ENCODE data around the gene AHI1. TPM values are rescaled to one million over a fixed set of nuclear protein-coding genes. Genes with fewer than 3 reads are reported as not detected.

The AHI1 gene
- total RNA-seq, 1 donor from 2014 or later: 21.0 TPM

DNA sequence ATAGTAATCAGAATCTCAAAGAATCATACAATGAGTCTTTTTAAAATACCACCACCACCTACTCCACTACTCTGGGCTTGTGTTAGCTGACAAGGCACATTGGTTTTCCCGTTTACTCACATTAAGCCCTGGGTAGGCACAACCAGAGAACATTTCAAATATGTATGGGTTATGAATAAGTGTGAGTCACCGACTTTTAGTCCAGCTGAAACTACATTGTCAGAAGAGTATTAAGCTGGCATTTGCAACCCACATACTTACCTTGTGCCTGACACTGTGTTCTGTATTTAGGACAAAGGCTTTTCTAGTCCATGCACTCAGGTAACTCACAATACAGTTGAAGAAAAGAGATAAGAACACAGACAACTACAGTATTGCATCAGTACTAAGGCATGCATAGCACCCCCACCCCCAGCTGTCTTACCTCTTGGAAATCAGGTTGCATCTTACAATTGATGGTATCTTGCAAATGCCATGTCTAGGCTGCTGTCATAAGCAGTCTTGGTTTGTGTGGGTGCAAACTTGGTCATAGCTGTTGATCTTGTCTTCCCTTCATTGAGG is 40.3 kb upstream of the AHI1 start:
- peaks cover 27% of the 10 kb centered on the region for H3K27me3 Mint-ChIP-seq
- CTCF ChIA-PET: interaction anchor here (1.1 to 4.5 kb wide), 3 partner anchors 88 to 689 kb away, joined by 3 to 51 read pairs (median 43); no protein-coding TSS in a partner anchor
- H3K4me1 Mint-ChIP-seq: peaks cover 2% of the 10 kb centered on the region
- H3K9me3 Mint-ChIP-seq: peaks cover 1% of the 10 kb centered on the region
- POLR2A ChIA-PET: no interaction called here
- no peak overlapping the region for H3K4me3 Mint-ChIP-seq
- ATAC-seq (ENCODE audit: low read depth) (no peak), DNase-seq (no peak)
- TF ChIP-seq, protein P1, sequence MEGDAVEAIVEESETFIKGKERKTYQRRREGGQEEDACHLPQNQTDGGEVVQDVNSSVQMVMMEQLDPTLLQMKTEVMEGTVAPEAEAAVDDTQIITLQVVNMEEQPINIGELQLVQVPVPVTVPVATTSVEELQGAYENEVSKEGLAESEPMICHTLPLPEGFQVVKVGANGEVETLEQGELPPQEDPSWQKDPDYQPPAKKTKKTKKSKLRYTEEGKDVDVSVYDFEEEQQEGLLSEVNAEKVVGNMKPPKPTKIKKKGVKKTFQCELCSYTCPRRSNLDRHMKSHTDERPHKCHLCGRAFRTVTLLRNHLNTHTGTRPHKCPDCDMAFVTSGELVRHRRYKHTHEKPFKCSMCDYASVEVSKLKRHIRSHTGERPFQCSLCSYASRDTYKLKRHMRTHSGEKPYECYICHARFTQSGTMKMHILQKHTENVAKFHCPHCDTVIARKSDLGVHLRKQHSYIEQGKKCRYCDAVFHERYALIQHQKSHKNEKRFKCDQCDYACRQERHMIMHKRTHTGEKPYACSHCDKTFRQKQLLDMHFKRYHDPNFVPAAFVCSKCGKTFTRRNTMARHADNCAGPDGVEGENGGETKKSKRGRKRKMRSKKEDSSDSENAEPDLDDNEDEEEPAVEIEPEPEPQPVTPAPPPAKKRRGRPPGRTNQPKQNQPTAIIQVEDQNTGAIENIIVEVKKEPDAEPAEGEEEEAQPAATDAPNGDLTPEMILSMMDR (IDR thresholded peaks at IDR 0.05): no peak
- H3K36me3 Mint-ChIP-seq (ENCODE audit: low read depth): no peaks in the 10 kb centered on the region
- no peak overlapping the region for H3K27ac Mint-ChIP-seq
- intact Hi-C loops (cut with micrococcal nuclease): no loop called here

DNA sequence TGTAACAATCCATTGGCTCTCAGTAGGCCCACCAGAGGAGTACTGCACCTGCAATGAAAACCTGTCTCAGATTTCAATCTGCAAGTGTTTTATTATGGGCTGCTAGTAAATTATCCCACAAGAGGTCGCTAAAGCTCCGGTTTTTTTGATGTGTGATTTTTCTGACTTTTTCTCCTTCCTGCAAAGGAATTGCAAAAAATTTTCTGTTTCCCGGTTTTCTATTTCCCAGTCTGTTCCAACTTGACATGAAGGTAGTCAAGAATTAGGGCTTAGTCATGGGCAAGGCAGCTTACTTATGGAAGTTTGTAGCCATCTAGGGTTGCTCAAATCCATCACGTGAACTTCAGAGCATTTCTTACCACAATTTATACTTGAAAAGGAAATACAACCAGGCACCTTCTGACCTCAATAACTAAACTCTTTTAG is 38.5 kb upstream of the AHI1 start:
- ChIA-PET POLR2A (no interaction called here), CTCF (interaction anchor here (0.7 to 4.5 kb wide), 19 partner anchors 9 to 781 kb away, joined by 3 to 51 read pairs (median 5); no protein-coding TSS in a partner anchor)
- ATAC-seq (ENCODE audit: low read depth) (no peak), DNase-seq (no peak)
- peaks cover 13% of the 10 kb centered on the region for H3K27me3 Mint-ChIP-seq
- TF ChIP-seq, protein P1 (IDR thresholded peaks at IDR 0.05): no peak
- H3K9me3 Mint-ChIP-seq: peaks cover 2% of the 10 kb centered on the region
- H3K4me1 Mint-ChIP-seq: peaks cover 2% of the 10 kb centered on the region
- no peak overlapping the region for H3K4me3 Mint-ChIP-seq
- intact Hi-C loops (cut with micrococcal nuclease): loop anchor here (1.0 kb wide), 5 partner anchors 85 to 781 kb away; no protein-coding TSS in a partner anchor
- no peaks in the 10 kb centered on the region for H3K36me3 Mint-ChIP-seq (ENCODE audit: low read depth)
- no peak overlapping the region for H3K27ac Mint-ChIP-seq

DNA sequence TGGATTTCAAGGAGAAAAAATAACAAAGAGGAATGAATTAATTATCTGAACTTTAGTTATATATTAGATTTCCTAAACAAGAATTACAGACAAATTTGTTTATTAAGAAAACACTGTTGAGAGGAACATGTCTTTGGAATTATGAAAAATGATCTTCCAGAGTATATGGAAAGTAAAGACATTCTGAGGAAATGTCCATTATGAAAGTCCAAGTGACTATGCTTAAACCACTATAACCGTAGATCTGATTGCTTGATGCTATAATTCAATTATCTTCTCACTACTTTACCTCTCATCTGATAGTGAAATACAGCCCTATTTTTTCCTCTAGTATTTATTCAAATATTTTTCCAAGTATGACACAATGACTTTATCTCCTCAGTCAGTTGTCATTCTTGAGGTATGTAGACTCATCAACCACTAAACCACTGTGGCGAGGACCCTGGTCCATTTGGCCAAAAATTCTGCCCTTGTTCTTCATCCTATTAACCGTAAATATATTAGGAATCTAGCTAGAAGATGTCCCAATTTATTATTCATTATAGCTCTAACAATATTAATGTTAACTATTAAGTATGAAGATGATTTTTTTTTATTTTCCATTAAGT is 37.3 kb upstream of the AHI1 start:
- H3K4me3 Mint-ChIP-seq: no peak overlapping the region
- ChIA-PET POLR2A (no interaction called here), CTCF (interaction anchor here (0.5 to 4.5 kb wide), 14 partner anchors 9 to 782 kb away, joined by 3 to 51 read pairs (median 6); no protein-coding TSS in a partner anchor)
- no peaks in the 10 kb centered on the region for H3K36me3 Mint-ChIP-seq (ENCODE audit: low read depth)
- H3K9me3 Mint-ChIP-seq: peaks cover 2% of the 10 kb centered on the region
- H3K27me3 Mint-ChIP-seq: peaks cover 7% of the 10 kb centered on the region
- ATAC-seq (ENCODE audit: low read depth): no peak
- peaks cover 2% of the 10 kb centered on the region for H3K4me1 Mint-ChIP-seq
- no peak overlapping the region for H3K27ac Mint-ChIP-seq
- no peak for DNase-seq
- TF ChIP-seq, protein P1 (IDR thresholded peaks at IDR 0.05): no peak
- intact Hi-C loops (cut with micrococcal nuclease): no loop called here

DNA sequence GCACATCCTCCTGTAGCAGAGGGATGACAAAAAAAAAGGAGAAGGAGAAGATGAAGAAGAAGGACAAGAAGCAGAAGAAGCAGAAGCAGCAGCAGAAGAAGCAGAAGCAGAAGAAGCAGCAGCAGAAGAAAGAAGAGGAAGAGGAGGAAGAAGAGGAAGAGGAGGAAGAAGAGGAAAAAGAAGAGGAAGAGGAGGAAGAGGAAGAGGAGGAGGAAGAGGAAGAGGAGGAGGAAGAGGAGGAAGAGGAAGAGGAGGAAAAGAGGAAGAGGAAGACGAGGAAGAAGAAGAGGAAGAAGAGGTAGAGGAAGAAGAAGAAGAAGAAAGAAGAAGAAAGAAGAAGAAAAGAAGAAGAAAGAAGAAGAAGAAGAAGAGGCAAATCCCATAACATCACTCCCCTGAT is 35.0 kb upstream of the AHI1 start:
- ChIA-PET CTCF (no interaction called here), POLR2A (no interaction called here)
- no peak for ATAC-seq (ENCODE audit: low read depth)
- intact Hi-C loops (cut with micrococcal nuclease): no loop called here
- H3K27me3 Mint-ChIP-seq: no peaks in the 10 kb centered on the region
- H3K4me1 Mint-ChIP-seq: peaks cover 2% of the 10 kb centered on the region
- peaks cover 2% of the 10 kb centered on the region for H3K9me3 Mint-ChIP-seq
- no peak overlapping the region for H3K27ac Mint-ChIP-seq
- TF ChIP-seq, protein P1 (IDR thresholded peaks at IDR 0.05): no peak
- H3K36me3 Mint-ChIP-seq (ENCODE audit: low read depth): no peaks in the 10 kb centered on the region
- no peak overlapping the region for H3K4me3 Mint-ChIP-seq
- no peak for DNase-seq

DNA sequence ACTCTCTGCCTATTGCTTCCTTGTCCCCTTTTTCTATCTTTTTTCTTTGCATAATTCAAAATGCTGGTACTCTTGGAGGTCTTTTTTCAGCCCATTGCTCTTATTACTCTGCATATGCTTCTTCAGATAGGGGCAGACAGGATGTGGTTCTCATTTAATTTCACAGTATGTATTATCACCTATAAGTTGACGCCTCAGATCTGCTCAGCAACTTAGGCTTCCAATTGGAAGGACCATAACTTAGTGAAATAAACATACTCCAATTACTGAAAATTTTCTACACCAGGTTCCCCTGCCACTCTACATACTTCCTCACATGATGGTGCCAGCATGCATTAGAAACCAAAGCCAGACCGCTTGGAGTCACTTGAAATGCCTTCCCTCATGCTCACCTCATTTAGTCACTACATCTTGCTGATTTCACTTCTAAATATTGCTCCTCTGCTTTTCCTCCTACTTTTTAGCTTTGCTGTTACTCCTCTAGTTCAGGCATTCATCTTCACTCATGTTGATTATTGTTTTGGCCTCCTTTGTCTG is 34.5 kb upstream of the AHI1 start:
- ChIA-PET POLR2A (no interaction called here), CTCF (no interaction called here)
- ATAC-seq (ENCODE audit: low read depth) (no peak), DNase-seq (no peak)
- Mint-ChIP-seq H3K27me3 (no peaks in the 10 kb centered on the region), H3K4me3 (no peak overlapping the region), H3K9me3 (peaks cover 2% of the 10 kb centered on the region), H3K36me3 (ENCODE audit: low read depth) (no peaks in the 10 kb centered on the region), H3K27ac (no peak overlapping the region), H3K4me1 (peaks cover 2% of the 10 kb centered on the region)
- intact Hi-C loops (cut with micrococcal nuclease): no loop called here
- TF ChIP-seq, protein P1 (IDR thresholded peaks at IDR 0.05): no peak
